GM21576 (cell line): ENCODE data around the gene HSPA12B.

ENCODE experiments used
- ATAC-seq: cut with Tn5 transposase; IDR thresholded peaks from one replicate; pipeline ENCODE4 v1.9.1; 2021; ENCODE audit warnings: mild to moderate bottlenecking, moderate library complexity; ENCODE audit not compliant: unreplicated experiment

The HSPA12B gene

GRCh38 chr20:3729378-3729777 lies 3.1 kb upstream of the HSPA12B start:
- no peak for ATAC-seq

GRCh38 chr20:3729811-3730540 lies 2.5 kb upstream of the HSPA12B start:
- no peak for ATAC-seq

GRCh38 chr20:3730803-3731672 lies 1.4 kb upstream of the HSPA12B start:
- no peak for ATAC-seq

GRCh38 chr20:3731944-3732326 lies 550 bp upstream of the HSPA12B start:
- no peak for ATAC-seq

- ATAC-seq, result no peak
Observed at GRCh38 chr20:3733119-3733995, 872 bp downstream of the HSPA12B start.

- ATAC-seq, result no peak
Observed at GRCh38 chr20:3734111-3734843, 1.8 kb downstream of the HSPA12B start.

- no peak for ATAC-seq
Observed at GRCh38 chr20:3735768-3736167, 3.3 kb downstream of the HSPA12B start.

- no peak for ATAC-seq
Observed at GRCh38 chr20:3738111-3739053, 5.9 kb downstream of the HSPA12B start.

GRCh38 chr20:3739054-3739925 lies 6.8 kb downstream of the HSPA12B start:
- ATAC-seq, result no peak

GRCh38 chr20:3739926-3740451 lies 7.5 kb downstream of the HSPA12B start:
- no peak for ATAC-seq

- no peak for ATAC-seq
Observed at GRCh38 chr20:3740615-3741301, 8.3 kb downstream of the HSPA12B start.

GRCh38 chr20:3741836-3742458 lies 9.5 kb downstream of the HSPA12B start:
- no peak for ATAC-seq

- no peak for ATAC-seq
Observed at GRCh38 chr20:3743251-3743650, 10.8 kb downstream of the HSPA12B start.

GRCh38 chr20:3744037-3744436 lies 11.6 kb downstream of the HSPA12B start:
- ATAC-seq, result no peak

GRCh38 chr20:3744806-3745685 lies 12.6 kb downstream of the HSPA12B start:
- no peak for ATAC-seq

- ATAC-seq, result no peak
Observed at GRCh38 chr20:3745686-3746173, 13.2 kb downstream of the HSPA12B start.
